HepG2 (cell line): ENCODE measurements around the gene NDUFV1. TPM values are rescaled to one million over a fixed set of nuclear protein-coding genes. Genes with fewer than 3 reads are reported as not detected.

ENCODE experiments used
- ATAC-seq: fragments of 200-7000 bp; cut with Tn5 transposase; 3 replicates; pipeline ENCODE4 v1.9.1; 2020; ENCODE audit warnings: mild to moderate bottlenecking, moderate library complexity
- BruUV-seq: library from RNA; stranded (reverse); fragments of 400-500 nt; replicated peaks from 2 replicates; lab custom pipeline; 2021; lab: Mats Ljungman, UMichigan
- CTCF ChIA-PET: fragments of 300-600 bp; formaldehyde crosslinking; extraction: SDS; loops from one replicate; lab custom pipeline; 2021; ENCODE audit warnings: low total read pairs, inconsistent platforms, low intra/inter-chr PET ratio; lab: Yijun Ruan, JAX
- POLR2A ChIA-PET: fragments of 350-600 bp; sonication (Branson Sonifier 250); formaldehyde crosslinking; loops from one replicate; lab custom pipeline; 2020; ENCODE audit warnings: antibody characterized with exemption, inconsistent platforms; lab: Yijun Ruan, JAX
- DNase-seq: peaks from one replicate; pipeline ENCODE4 v3.0.0-alpha.2; 2015; ENCODE audit warnings: low spot score
- FAIRE-seq: peaks from 3 replicates; lab custom pipeline; 2011; peaks lifted over from hg19 to GRCh38; lab: Jason Lieb, UNC
- H2AFZ ChIP-seq: one replicate; pipeline ENCODE4 v1.6.1; 2011; ENCODE audit warnings: low read length, inconsistent platforms
- H3K27ac ChIP-seq: fragments of 300-600 bp; 3 replicates; pipeline ENCODE4 v1.8.0; 2011; ENCODE audit warnings: mixed run types, mild to moderate bottlenecking, mixed read lengths, low read length, inconsistent platforms; ENCODE audit not compliant: insufficient read depth; ENCODE audit errors: extremely low read length
- H3K27me3 ChIP-seq, 2 experiments: fragments of 200-600 bp in 1 of 2; 2 replicates in 1 of 2; 3 replicates in 1 of 2; pipeline versions ENCODE4 v1.6.0 to v1.8.0; 2011; ENCODE audit warnings: low read length in 2 of 2, mild to moderate bottlenecking in 2 of 2, moderate library complexity in 2 of 2, inconsistent platforms in 1 of 2; ENCODE audit not compliant: insufficient read depth in 2 of 2, control insufficient read depth in 1 of 2
- H3K36me3 ChIP-seq, 2 experiments: fragments of 200-600 bp in 1 of 2; replicated peaks in 1 of 2; 2 replicates in 1 of 2; 3 replicates in 1 of 2; pipeline versions ENCODE4 v1.5.1 to v1.8.0; 2011; ENCODE audit warnings: low read length in 2 of 2, inconsistent platforms in 1 of 2; ENCODE audit not compliant: insufficient read depth in 2 of 2, control insufficient read depth in 1 of 2
- H3K4me1 ChIP-seq: 2 replicates; pipeline ENCODE4 v1.5.1; 2012; ENCODE audit warnings: low read length, inconsistent platforms; ENCODE audit not compliant: insufficient read depth
- H3K4me2 ChIP-seq: 2 replicates; pipeline ENCODE4 v1.6.0; 2011; ENCODE audit warnings: low read depth, low read length, inconsistent platforms
- H3K4me3 ChIP-seq, 3 experiments: fragments of 200-600 bp in 1 of 3; sonication (generic), shearing (Covaris generic) in 1 of 3; replicated peaks in 1 of 3; 2 replicates each; pipeline ENCODE4 v1.5.1; 2011 to 2016; ENCODE audit warnings: low read length in 3 of 3, inconsistent platforms in 2 of 3, low read depth in 2 of 3, mild to moderate bottlenecking in 2 of 3, control low read depth in 1 of 3, mixed read lengths in 1 of 3; ENCODE audit not compliant: insufficient read depth in 1 of 3
- H3K79me2 ChIP-seq: one replicate; pipeline ENCODE4 v1.6.1; 2011; ENCODE audit warnings: low read length, inconsistent platforms; ENCODE audit not compliant: insufficient read depth
- H3K9ac ChIP-seq: 2 replicates; pipeline ENCODE4 v1.6.0; 2011; ENCODE audit warnings: mild to moderate bottlenecking, low read depth, low read length, inconsistent platforms; ENCODE audit not compliant: insufficient read depth
- H3K9me3 ChIP-seq: 2 replicates; pipeline ENCODE4 v1.5.1; 2012; ENCODE audit warnings: mild to moderate bottlenecking, low read length
- H4K20me1 ChIP-seq: 2 replicates; pipeline ENCODE4 v1.6.0; 2011; ENCODE audit warnings: inconsistent platforms, mild to moderate bottlenecking, low read length, moderate library complexity; ENCODE audit not compliant: insufficient read depth
- FOXO4 ChIP-seq: sonication (generic); formaldehyde crosslinking; conservative IDR thresholded peaks from 2 replicates; pipeline ENCODE4 v1.8.1; 2023; ENCODE audit warnings: missing genetic modification reagents
- GMEB1 ChIP-seq: sonication (generic); formaldehyde crosslinking; IDR thresholded peaks from 2 replicates; pipeline ENCODE4 v1.5.1; 2020; ENCODE audit warnings: missing genetic modification reagents, mild to moderate bottlenecking, borderline replicate concordance
- KDM4B ChIP-seq: sonication (generic); formaldehyde crosslinking; IDR thresholded peaks from 2 replicates; pipeline ENCODE4 v1.4.0; 2020; ENCODE audit warnings: missing genetic modification reagents
- NCOA2 ChIP-seq: sonication (generic); formaldehyde crosslinking; IDR thresholded peaks from 2 replicates; pipeline ENCODE4 v1.8.0; 2022; ENCODE audit warnings: inconsistent platforms
- POLR2AphosphoS5 ChIP-seq: IDR thresholded peaks from 2 replicates; pipeline ENCODE4 v1.6.1; 2012; ENCODE audit warnings: low read depth, low read length
- UBTF ChIP-seq: sonication (generic); formaldehyde crosslinking; IDR thresholded peaks from 2 replicates; pipeline ENCODE4 v1.4.0; 2020; ENCODE audit warnings: mild to moderate bottlenecking, missing genetic modification reagents
- ZFYVE20 ChIP-seq: sonication (generic); formaldehyde crosslinking; IDR thresholded peaks from 2 replicates; pipeline ENCODE4 v1.8.0; 2023; ENCODE audit warnings: low read depth, mild to moderate bottlenecking, moderate library complexity, missing genetic modification reagents, borderline replicate concordance
- ZMAT5 ChIP-seq: sonication (generic); formaldehyde crosslinking; IDR thresholded peaks from 2 replicates; pipeline ENCODE4 v1.5.0; 2020; ENCODE audit warnings: mild to moderate bottlenecking, low read depth, missing genetic modification reagents, borderline replicate concordance
- ZNF253 ChIP-seq: sonication (generic); formaldehyde crosslinking; IDR thresholded peaks from 2 replicates; pipeline ENCODE4 v1.8.0; 2022; ENCODE audit warnings: mild to moderate bottlenecking, missing genetic modification reagents, borderline replicate concordance
- ZNF33B ChIP-seq: sonication (generic); formaldehyde crosslinking; IDR thresholded peaks from 2 replicates; pipeline ENCODE4 v1.5.1; 2020; ENCODE audit warnings: mild to moderate bottlenecking, missing genetic modification reagents
- ZNF350 ChIP-seq: sonication (generic); formaldehyde crosslinking; IDR thresholded peaks from 2 replicates; pipeline ENCODE4 v1.4.0; 2020; ENCODE audit warnings: mild to moderate bottlenecking, low read depth, missing genetic modification reagents, borderline replicate concordance
- ZNF367 ChIP-seq: sonication (generic); formaldehyde crosslinking; IDR thresholded peaks from 2 replicates; pipeline ENCODE4 v1.4.0; 2020; ENCODE audit warnings: missing genetic modification reagents, borderline replicate concordance
- ZNF777 ChIP-seq: sonication (generic); formaldehyde crosslinking; IDR thresholded peaks from 2 replicates; pipeline ENCODE4 v1.4.0; 2020; ENCODE audit warnings: missing genetic modification reagents
- ZNF790 ChIP-seq: sonication (generic); formaldehyde crosslinking; IDR thresholded peaks from 2 replicates; pipeline ENCODE4 v1.8.0; 2022; ENCODE audit warnings: missing genetic modification reagents, mild to moderate bottlenecking, borderline replicate concordance
- WGBS: methylation state at CpG from one replicate; pipeline ENCODE4 v1.1.6; 2017; ENCODE audit warnings: low lambda C conversion rate; 5-methylcytosine and 5-hydroxymethylcytosine counted together
- in situ Hi-C: cut with HindIII; loops from 2 replicates; pipeline ENCODE4 v1.10.0; 2017; ENCODE audit warnings: low pct_unique_long_range_greater_than_20kb; ENCODE audit not compliant: extremely low pct_ligation_motif_present
- intact Hi-C: fragments of 100-400 bp; cut with micrococcal nuclease; formaldehyde crosslinking; loops from one replicate; pipeline ENCODE4 v1.10.0; 2022; ENCODE audit not compliant: unreplicated experiment
- polyA plus RNA-seq, 8 experiments: library from polyadenylated mRNA; depleted of rRNA in 3 of 8; stranded (reverse) in 7 of 8; unstranded in 1 of 8; fragments of >200 nt; fragmentation: Illumina TruSeq in 4 of 8; extraction: Trizol in 4 of 8; gene quantifications; 2 replicates each; pipeline versions ENCODE4 v1.2.1 to v1.2.3, GENCODE V29; 2011 to 2016; ENCODE audit warnings: low read depth in 4 of 8, missing spikeins in 1 of 8, mixed read lengths in 1 of 8; ENCODE audit not compliant: insufficient read depth in 1 of 8
- total RNA-seq, 5 experiments: library from RNA; depleted of rRNA; stranded (reverse); fragments of >200 nt; fragmentation: Illumina TruSeq; extraction: Trizol; gene quantifications; 2 replicates each; pipeline ENCODE4 v1.2.3, GENCODE V29; 2016; ENCODE audit warnings: low read depth in 1 of 5

NDUFV1 gene
- total and polyA plus RNA-seq, 2 of the 13 experiments (the other 11 are each of a cell fraction or from before 2014, with no cell fraction given): 88.9 to 137 TPM

GRCh38 chr11:67558084-67558772 is 48.5 kb upstream of the NDUFV1 start (continued):
- TF ChIP-seq UBTF (CRISPR knock-in tag) (0 out of 2 replicates have a peak, but pooled peaks have one; percentile 35), ZNF350 (peak; percentile 26; the same call in 1 of the 2 replicates), POLR2AphosphoS5 (no peak), ZNF777 (CRISPR knock-in tag) (0 out of 2 replicates have a peak, but pooled peaks have one; percentile 52), GMEB1 (CRISPR knock-in tag) (no peak)

GRCh38 chr11:67561971-67562619 is 44.6 kb upstream of the NDUFV1 start:
- Histone ChIP-seq H3K4me1 (peaks cover 48% of the 10 kb centered on the region), H3K9me3 (no peaks in the 10 kb centered on the region), H3K4me3 (no peak overlapping the region), H3K79me2 (no peaks in the 10 kb centered on the region), H3K9ac (no peak overlapping the region), H3K27me3 (no peaks in the 10 kb centered on the region), H3K36me3 (no peaks in the 10 kb centered on the region), H3K4me2 (no peak overlapping the region), H3K27ac (no peak overlapping the region), H4K20me1 (no peaks in the 10 kb centered on the region), H2AFZ (no peak overlapping the region)
- intact Hi-C loops (no loop called here), in situ Hi-C loops (no loop called here)
- ChIA-PET CTCF (no interaction called here), POLR2A (no interaction called here)
- WGBS: 70% methylated on average over 10 of the region's 10 CpGs
- no peak for ATAC-seq
- no TSS peak for BruUV-seq
- TF ChIP-seq FOXO4 (no peak), ZNF33B (CRISPR knock-in tag) (no peak), ZNF790 (CRISPR knock-in tag) (no peak), NCOA2 (CRISPR knock-in tag) (no peak), ZNF253 (CRISPR knock-in tag) (no peak), ZFYVE20 (no peak), KDM4B (no peak), ZMAT5 (CRISPR knock-in tag) (no peak), ZNF367 (CRISPR knock-in tag) (no peak)
- FAIRE-seq: no peak
- DNase-seq: no peak
